GM13976 (cell line): ENCODE data around the gene NSD1.

Source experiments
- DNase-seq: peaks from one replicate; pipeline ENCODE4 v3.0.0; 2012; ENCODE audit warnings: low spot score
- CTCF ChIP-seq: IDR thresholded peaks from 2 replicates; pipeline ENCODE4 v1.5.1; 2012; ENCODE audit warnings: borderline replicate concordance, mild to moderate bottlenecking; ENCODE audit not compliant: insufficient read depth; ENCODE audit errors: extremely low read depth, missing control alignments, control extremely low read depth
- in situ Hi-C: fragments of 300-500 bp; cut with MboI; formaldehyde crosslinking; loops from one replicate; pipeline ENCODE4 v1.12.0; 2022; ENCODE audit warnings: low sequenced_read_pairs, mixed read lengths, inconsistent platforms; ENCODE audit not compliant: unreplicated experiment

NSD1 gene

GRCh38 chr5:177299697-177300096, 166.1 kb downstream of the NSD1 start:
- DNase-seq, result no peak
- in situ Hi-C loops, result loop anchor here (10.0 kb wide), 1 partner anchor 185 kb away; no protein-coding TSS in a partner anchor
- TF ChIP-seq CTCF, result no peak

- in situ Hi-C loops, result no loop called here
- no peak for TF ChIP-seq CTCF
- DNase-seq, result peak; percentile 63
Measured at GRCh38 chr5:177300236-177300880, 166.8 kb downstream of the NSD1 start.

- TF ChIP-seq CTCF, result no peak
- no peak for DNase-seq
- in situ Hi-C loops, result no loop called here
Measured at GRCh38 chr5:177300951-177301350, 167.4 kb downstream of the NSD1 start.

- in situ Hi-C loops, result no loop called here
- no peak for TF ChIP-seq CTCF
- no peak for DNase-seq
Measured at GRCh38 chr5:177301503-177302165, 168.1 kb downstream of the NSD1 start.

GRCh38 chr5:177302354-177303110, 169.0 kb downstream of the NSD1 start:
- no peak for TF ChIP-seq CTCF
- DNase-seq, result no peak
- in situ Hi-C loops, result no loop called here

- peak; percentile 93 for DNase-seq
- in situ Hi-C loops, result no loop called here
- TF ChIP-seq CTCF, result peak; percentile 15
Measured at GRCh38 chr5:177303121-177303924, 169.8 kb downstream of the NSD1 start, which contains the start of the genes PRELID1 and RAB24. PRELID1 (plus strand) TSS chr5:177303799; CDS start chr5:177303986, 187 bp downstream. RAB24 (minus strand) TSS chr5:177303719; CDS start chr5:177303288, 431 bp downstream.
